HG03103 (cell line): ENCODE results near the gene CBX3.
"Not testable (repeated sequence)": the region's sequence is repeated elsewhere in the genome, so short reads cannot be mapped to it uniquely, and the experiment has no call there.

Source experiments
- ATAC-seq: cut with Tn5 transposase; IDR thresholded peaks from one replicate; pipeline ENCODE4 v1.9.1; 2021; ENCODE audit warnings: low read depth; ENCODE audit not compliant: unreplicated experiment

CBX3 gene

DNA sequence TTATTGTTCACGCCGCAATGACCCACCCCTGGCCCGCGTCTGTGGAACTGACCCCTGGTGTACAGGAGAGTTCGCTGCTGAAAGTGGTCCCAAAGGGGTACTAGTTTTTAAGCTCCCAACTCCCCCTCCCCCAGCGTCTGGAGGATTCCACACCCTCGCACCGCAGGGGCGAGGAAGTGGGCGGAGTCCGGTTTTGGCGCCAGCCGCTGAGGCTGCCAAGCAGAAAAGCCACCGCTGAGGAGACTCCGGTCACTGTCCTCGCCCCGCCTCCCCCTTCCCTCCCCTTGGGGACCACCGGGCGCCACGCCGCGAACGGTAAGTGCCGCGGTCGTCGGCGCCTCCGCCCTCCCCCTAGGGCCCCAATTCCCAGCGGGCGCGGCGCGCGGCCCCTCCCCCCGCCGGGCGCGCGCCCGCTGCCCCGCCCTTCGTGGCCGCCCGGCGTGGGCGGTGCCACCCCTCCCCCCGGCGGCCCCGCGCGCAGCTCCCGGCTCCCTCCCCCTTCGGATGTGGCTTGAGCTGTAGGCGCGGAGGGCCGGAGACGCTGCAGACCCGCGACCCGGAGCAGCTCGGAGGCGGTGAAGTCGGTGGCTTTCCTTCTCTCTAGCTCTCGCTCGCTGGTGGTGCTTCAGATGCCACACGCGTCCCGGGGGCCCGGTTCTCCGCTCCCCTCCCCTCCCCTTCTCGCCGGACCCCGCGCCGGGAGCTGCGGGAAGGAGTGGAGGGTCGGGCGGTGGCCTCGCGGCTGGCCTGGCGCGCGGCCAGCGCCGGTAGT is at the start of gene CBX3:
TSS of gene CBX3 (plus strand) at position 499 of the 772 bp plus-strand sequence. CDS start 1,254 bp downstream, outside the sequence.
- peak; percentile 38 for ATAC-seq

- peak; percentile 53 for ATAC-seq
Observed at GRCh38 chr7:26151953-26152781, 49.4 kb upstream of the CBX3 start, which contains the start of gene NFE2L3. NFE2L3 (plus strand) TSS chr7:26152198; CDS start chr7:26152499, 301 bp downstream.

GRCh38 chr7:26152782-26153240 is 48.7 kb upstream of the CBX3 start:
- peak; percentile 8 for ATAC-seq

DNA sequence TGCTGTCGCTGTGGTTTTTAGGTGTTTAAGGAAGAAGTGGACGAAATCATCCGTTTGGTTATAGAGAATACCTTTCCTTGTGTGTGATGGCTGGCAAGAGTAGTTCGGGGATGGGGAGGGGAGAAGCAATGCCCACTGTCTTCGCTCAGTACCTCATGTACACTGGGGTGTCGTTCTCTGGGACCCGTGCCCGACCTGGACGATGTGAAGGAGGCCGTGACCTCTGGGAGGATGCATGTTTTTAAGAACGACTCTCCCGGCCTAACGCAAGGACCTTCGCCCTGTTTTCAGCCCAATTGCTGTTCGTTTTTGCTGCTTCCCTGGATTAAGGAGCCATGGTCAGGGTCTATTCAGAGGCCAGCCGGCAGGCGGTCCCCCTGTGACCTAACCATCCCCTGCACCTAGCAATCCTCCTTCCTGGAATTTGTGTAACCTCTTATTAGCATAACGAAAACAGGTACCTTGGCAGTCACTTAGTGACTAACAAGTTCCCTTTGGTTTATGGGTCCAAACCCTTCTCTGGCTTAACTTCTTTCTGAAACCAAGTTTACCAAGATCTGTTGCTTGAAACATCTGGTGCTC is 48.2 kb upstream of the CBX3 start:
- no peak for ATAC-seq

GRCh38 chr7:26153823-26154783 is 47.4 kb upstream of the CBX3 start:
- ATAC-seq = no peak

- ATAC-seq = no peak
Observed at GRCh38 chr7:26155531-26156375, 45.8 kb upstream of the CBX3 start.

GRCh38 chr7:26156451-26157420 is 44.8 kb upstream of the CBX3 start:
- no peak for ATAC-seq

- no peak for ATAC-seq
Observed at GRCh38 chr7:26157520-26158105, 43.9 kb upstream of the CBX3 start.

GRCh38 chr7:26159243-26159642 is 42.3 kb upstream of the CBX3 start:
- no peak for ATAC-seq

GRCh38 chr7:26160896-26161295 is 40.6 kb upstream of the CBX3 start:
- no peak for ATAC-seq

GRCh38 chr7:26162431-26162830 is 39.1 kb upstream of the CBX3 start:
- ATAC-seq = no peak

- not testable (repeated sequence) for ATAC-seq
Observed at GRCh38 chr7:26163804-26164203, 37.7 kb upstream of the CBX3 start.

- no peak for ATAC-seq
Observed at GRCh38 chr7:26165950-26166683, 35.4 kb upstream of the CBX3 start.

- ATAC-seq = no peak
Observed at GRCh38 chr7:26166684-26167266, 34.8 kb upstream of the CBX3 start.

- ATAC-seq = no peak
Observed at GRCh38 chr7:26167303-26167934, 34.1 kb upstream of the CBX3 start.

DNA sequence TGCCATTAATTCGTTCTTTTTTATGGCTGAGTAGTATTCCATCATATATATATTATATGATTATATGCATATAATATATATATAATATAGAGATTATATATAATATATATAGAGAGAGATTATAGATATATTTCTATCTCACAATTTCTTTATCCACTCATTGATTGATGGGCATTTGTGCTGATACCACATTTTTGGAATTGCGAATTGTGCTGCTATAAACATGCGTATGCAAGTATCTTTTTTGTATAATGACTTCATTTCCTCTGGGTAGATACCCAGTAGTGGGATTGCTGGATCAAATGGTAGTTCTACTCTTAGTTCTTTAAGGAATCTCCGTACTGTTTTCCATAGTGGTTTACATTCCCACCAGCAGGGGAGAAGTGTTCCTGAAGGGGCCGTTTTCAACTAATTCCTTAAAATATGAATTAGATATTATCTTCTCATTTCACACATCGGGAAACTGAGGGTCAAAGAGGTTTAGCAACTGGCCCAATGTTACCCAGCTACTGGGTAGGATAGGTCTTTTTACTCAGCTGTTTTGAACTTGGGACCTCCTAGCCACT is 33.0 kb upstream of the CBX3 start:
- no peak for ATAC-seq
